ENCODE data around the gene NUDT1.

GRCh38 chr7:2227699-2228098, 14.3 kb upstream of the NUDT1 start:
- TF ChIP-seq CTCF (conservative IDR thresholded peaks at IDR 0.05; ENCODE audit: low read depth, low read length) (no peak), EZH2 (IDR thresholded peaks at IDR 0.05; ENCODE audit: borderline replicate concordance, low read depth, low read length, poor library complexity, severe bottlenecking) (no peak)

Measured in A673 (cell line).